Frontal cortex (tissue), 4 donors: ENCODE data around the gene CALML5. TPM values are rescaled to one million over a fixed set of nuclear protein-coding genes. Genes with fewer than 3 reads are reported as not detected.

Experiments used
- DNase-seq, 2 donors: peaks; one replicate each; pipeline ENCODE4 v3.0.0; 2012; ENCODE audit warnings: low spot score in 2 of 2
- FAIRE-seq: peaks from 2 replicates; lab custom pipeline; 2012; peaks lifted over from hg19 to GRCh38; lab: Jason Lieb, UNC
- total RNA-seq: library from RNA; depleted of rRNA; stranded (reverse); fragments of >200 nt; gene quantifications from one replicate; pipeline ENCODE4 v1.2.3, GENCODE V29; 2014
- donor health status: control.
- donor health status: control.
- donor health status: control.

The CALML5 gene, protein sequence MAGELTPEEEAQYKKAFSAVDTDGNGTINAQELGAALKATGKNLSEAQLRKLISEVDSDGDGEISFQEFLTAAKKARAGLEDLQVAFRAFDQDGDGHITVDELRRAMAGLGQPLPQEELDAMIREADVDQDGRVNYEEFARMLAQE
- not detected for total RNA-seq

DNA sequence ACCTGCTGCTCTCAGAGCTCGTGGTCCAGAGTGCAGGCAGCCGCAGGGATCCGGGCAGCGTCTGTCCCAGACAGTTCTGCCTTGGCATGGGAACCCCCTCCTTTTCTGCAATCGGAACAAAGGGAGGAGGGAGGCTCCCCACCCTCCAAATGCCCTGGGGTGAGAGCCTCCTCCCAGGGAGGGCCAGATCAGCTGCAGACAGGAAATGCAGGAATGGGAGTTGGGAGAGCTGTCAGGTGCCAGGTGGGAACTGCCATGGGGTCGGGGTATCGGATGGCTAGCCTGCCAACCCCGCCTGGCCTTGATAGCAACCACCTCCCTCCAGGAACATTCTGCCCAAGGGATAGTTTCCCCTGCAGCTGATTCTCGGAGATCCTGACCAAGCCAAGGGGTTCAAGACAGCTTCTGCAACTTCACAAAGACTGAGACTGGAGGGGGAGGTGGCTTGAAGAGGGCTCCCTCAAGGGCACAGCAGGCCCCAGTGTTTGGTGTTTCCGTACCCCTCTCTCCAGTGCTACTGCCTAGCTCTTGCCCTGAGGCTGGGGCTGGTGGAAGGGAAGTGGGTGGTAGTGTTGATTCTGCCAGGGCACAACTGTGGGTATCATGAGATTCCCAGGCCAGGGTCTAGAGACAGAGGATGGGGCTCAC lies at the start of gene CALML5:
CALML5 (minus strand) TSS at position 78 of the 648 bp plus-strand sequence. CDS start 132 bp downstream, outside the sequence.
- no peak for DNase-seq
- no peak for FAIRE-seq

DNA sequence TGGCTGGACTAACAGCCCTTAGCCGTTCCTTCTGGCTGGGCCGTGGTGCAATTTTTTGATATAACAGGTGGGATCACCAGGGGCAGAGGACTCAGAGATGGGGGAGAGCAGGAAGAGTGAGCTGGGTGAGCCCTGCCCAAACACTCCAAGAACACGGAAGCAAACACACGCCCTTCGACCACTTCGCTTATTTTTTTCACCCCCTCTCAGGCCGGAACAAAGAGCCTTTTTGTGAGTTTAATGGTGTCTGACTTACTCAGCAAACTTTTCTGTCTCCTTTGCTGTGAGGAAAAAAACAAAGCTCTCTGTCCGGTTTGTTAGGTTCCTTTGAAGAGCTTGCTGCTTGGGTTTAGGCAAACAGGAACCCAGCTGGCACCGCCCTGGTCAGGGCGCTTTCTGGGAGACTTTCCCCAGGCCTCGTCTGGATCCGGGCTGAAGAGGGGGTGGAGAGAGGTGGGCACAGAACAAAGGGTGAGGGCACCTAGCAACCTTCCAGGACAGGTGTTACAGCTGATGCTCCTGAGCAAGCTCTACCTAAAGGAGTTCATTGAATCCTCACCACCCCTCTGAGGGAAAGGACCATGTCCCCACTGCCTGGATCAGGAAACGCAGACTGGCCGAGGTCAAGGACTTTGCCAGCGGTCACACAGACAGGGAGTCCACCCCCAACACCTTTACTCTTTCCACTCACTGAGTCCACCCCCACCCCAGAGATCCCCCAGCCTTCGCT lies 48.7 kb upstream of the CALML5 start:
- FAIRE-seq (no peak), DNase-seq (no peak)

DNA sequence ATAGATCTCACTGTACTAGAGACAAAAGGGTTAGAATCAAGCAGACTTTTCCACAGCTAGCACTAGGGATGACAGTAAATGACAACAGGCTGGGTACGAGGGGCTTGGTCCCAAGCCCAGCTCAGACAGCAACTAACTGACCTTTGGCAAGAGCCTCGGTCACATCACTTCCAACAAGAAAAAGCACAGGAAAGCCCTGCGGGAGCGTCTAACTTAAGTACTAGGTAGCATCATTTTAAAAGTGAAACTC lies 48.2 kb upstream of the CALML5 start:
- no peak for DNase-seq
- no peak for FAIRE-seq

DNA sequence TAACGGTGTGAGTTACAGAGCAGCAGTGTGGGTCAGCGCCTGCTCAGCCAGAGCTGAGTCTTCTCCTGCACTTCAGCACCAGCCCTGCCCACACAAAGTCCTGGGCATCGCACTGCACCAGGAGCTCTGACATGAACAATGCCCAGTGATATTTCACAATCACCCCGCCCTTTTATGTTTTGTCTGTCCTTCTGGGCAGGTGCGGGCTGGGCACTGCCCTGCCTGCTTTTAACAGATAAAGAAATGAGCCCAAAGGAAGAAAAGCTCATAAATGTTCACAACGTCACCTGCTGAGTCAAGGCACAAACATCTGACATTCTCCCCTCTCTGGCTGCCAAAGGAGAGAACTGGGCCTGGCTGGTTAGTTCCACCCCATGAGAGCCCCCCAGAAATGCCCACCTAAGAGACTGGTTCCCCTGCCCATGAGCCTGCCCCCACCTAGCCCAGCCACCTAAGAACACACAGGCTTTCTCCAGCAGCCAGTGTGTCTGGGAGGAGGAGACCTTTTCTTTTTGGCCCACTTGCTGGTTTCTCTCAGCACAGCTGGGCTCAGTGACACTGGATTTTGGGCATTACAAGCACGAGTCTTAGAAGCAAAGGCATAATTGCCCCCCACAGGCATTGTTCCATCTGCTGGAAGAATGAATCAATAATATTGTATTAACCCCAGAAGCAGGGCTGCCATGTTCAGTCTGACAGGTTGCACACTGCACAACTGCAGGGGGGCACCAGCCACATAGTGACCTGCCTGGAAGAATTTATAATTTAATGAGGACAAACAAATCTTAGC lies 47.7 kb upstream of the CALML5 start:
- DNase-seq (no peak), FAIRE-seq (no peak)

DNA sequence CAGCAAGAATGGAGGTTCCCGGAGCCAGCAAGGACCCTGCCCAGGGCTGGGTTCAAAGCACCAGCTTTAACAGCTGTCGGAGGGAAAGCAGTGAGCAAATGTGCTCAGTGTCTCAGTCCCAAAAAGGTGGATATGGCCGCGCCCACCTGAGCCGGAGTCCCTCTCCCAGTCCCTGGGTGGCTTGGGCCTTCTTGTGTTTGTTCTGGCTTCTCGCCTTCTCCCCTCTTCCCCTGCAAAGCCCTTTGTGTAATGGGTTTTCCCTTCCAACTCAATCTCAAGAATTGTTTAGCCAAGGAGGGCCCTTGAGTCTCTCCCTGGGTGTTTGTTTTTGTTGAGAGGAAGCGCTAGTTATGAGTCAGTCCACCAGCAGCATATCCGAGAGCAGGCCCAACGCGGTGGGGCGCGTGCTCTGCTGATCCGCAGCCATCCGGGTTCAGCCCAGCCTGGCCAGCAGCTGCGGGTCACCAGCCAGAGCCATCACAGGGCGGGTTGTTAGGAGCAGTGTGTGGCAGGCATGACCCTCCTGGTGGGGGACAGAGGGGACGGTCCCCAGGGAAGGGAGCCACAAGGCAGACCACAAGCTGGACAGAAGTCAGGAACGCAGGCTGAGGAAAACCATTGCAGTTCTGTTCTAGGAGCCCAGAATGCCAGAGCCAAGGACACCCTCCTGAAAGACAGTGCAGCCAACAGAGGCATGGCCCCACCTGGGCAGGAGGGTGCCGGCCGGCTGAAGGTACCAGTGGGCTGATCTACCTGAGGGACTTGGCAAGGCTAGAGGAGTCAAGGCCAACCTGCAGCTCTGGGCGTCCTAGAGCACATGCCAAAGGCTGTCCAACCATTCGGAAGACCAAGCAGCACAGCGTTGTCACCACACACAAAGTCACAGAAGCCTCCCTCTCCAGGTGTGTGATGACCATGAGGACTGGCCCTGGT lies 46.7 kb upstream of the CALML5 start:
- DNase-seq = no peak
- FAIRE-seq = no peak

DNA sequence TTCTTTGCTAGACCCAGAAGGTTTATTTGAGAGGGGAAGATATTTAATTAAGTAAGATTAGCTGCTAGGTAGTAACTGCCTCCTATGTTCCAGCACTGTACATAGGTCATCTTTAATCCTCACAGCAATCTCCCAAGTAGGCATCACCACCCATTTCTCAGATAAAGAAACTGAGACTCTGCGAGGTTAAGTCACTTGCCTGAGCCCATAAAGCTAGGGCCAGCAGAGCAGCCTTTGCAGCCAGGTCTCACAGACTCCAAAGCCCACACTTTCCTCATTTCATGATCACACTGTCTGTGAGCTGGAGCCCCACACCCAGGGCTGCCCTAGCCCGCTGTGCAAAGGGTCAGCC lies 46.0 kb upstream of the CALML5 start:
- no peak for DNase-seq
- no peak for FAIRE-seq

DNA sequence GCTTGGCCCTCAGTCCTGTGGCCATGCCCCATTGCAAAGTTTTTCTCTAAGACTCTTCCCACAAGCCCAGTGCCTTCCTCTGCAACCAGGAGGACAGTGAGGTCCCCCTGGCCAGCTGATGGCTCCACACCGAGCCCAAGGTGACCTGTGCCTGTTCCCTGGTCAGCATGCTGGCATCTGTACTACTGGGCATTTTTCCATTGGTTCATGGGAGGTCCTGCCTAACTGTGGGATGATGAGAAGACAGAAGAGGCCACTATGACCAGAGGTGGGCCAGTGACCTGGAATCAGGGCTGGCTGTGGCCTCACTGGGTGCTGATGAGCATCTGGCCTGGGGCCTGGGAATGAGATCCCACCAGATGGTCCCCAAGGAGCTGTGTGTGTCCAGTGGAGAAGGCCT lies 45.6 kb upstream of the CALML5 start:
- no peak for FAIRE-seq
- no peak for DNase-seq

DNA sequence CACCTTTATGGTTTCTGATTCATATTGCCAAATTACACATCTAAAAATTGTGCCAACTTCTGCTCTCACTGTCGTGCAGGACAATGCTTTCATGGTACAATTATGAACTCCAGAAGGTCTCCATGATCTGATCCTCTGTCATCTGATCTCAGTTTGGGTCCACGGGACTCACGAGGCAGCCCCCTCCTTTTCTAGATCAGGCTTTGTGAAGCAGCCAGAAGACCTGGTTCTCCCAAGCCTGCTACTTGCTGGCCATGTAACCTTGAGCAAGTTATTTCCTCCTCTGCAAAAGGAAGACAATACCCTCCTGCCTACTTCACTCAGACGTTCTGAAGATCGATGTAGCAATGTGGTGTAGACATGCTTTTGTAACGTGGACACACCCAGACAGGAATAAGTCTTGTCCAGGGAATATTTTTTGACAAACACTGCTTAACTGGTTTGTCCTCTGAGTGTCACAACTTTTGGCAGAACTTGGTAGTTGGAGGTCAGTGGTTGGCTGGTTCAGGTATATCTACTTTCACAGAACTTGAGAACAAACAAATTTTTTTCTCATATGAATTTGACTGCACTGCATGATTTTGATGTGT lies 44.9 kb upstream of the CALML5 start:
- FAIRE-seq = no peak
- DNase-seq = no peak

DNA sequence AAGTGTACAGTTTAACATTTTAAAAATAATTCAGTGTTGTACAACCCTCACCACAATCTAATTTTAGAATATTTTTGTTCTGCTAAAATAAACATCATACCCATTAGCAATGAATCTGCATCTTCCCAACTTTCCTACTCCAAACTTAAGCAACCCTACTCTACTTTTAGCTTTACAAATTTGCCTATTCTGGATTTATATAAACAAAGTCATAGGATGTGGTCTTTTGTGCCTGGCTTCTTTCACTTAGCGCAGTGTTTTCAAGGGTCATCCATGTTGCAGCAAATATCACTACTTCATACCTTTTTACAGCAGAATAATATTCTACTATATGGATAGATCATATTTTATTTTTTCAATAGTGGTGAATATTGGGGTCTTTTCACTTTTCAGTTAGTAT lies 44.3 kb upstream of the CALML5 start:
- no peak for FAIRE-seq
- no peak for DNase-seq

DNA sequence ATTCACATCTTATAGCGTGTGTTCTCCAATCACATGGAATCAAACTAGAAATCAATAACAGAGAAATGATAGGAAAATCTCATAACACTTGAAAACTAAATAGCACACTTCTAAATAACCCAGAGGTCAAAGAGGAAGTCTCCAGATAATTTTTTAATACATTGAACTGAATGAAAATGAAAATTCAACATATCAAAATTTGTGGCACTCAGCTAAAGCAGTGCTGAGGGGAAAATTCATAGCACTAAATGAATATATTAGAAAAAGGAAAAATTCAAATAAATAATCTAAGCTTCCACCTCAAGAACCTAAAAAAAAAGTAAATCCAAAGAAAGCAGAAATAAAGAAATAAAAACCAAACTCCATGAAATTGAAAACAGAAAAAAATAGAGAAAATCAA lies 42.7 kb upstream of the CALML5 start:
- FAIRE-seq = peak; percentile 54

DNA sequence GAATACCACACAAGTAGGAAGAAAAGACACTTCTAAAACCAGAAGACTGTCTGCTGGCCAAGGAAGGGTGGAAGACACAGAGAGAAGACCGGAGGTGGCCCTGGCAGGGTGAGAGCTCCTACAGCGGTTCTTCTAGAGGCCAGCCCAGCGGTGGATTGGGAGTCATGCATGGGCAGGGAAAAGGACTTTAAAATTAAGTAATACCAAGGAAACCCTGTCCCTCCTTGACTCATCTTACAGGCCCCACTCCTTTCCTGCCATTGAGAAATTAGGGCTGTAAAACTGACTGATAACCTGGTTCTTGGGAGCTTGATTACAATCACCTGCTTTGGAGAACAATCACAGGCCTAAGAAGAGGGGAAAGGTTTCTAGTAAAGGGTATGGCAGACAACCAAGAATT lies 41.5 kb upstream of the CALML5 start:
- DNase-seq (no peak), FAIRE-seq (no peak)

More for the DNA sequence above, 42.7 kb upstream of the CALML5 start:
- DNase-seq = no peak

DNA sequence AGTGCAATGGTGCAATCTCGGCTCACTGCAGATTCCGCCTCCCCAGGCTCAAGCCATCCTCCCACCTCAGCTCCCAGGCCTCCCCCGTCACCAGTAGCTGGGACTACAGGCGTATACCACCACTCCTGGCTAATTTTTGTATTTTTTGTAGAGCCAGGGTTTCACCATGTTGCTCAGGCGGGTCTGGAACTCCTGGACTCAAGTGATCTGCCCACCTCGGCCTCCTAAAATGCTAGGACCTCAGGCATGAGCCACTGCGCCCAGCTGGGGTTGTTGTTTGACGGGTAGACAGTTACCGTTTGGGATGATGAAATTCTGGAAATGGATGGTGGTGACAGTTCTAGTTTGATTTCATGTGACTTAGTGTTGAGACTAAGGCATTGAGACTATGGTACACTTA lies 40.7 kb upstream of the CALML5 start:
- FAIRE-seq (no peak), DNase-seq (no peak)

DNA sequence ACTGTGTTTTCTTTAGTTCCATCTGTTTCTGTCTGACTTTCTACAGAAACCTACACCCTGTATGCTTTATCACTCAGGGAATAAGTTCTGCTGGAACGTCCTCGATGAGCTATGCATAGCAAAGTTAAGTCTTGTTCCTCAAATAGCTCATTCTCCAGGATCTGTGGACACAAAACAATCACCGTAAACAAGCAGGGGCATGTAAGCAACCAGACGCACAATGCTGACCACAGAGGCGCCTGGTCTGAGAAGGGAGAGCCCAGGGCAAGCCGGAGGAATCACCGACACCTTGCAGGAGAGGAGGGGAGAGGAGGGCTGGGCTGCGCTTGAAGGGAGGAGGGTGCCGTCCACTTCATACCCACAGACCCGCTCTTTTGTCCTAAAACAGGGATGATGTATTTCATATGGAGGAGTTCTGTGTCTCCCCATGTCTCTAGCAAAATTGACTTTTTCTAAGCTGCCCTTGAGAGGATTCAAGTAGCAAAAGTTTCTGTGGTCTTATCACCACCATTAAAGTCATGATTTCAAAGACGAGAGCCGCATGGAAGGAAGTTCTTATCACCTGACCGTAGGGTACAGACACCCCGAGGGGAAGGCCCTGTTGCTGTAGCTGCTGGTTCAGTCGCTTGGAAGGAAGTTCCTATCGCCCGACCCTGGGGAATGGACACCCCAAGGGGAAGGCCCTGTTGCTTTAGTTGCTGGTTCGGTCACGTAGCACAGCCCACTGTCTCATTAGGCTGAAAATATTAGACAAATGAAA lies 39.7 kb upstream of the CALML5 start:
- FAIRE-seq = no peak
- no peak for DNase-seq

DNA sequence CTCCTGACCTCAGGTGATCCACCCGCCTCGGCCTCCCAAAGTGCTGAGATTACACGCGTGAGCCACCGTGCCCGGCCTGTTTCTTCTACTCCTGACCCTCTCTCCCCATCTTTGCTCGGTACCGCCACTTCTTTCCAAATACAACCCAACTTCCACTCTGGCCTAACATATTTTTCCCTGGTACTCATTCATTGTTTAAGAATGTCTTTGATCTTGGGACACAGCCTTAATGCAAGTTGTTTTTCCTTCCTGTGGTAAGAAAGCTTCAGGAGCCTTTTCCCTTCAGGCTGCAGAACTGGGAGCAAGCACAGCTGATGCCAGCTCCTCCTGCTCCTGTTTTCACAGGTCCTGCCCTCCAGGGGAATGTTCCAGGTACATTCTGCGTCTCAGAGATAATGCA lies 39.1 kb upstream of the CALML5 start:
- DNase-seq = no peak
- no peak for FAIRE-seq

DNA sequence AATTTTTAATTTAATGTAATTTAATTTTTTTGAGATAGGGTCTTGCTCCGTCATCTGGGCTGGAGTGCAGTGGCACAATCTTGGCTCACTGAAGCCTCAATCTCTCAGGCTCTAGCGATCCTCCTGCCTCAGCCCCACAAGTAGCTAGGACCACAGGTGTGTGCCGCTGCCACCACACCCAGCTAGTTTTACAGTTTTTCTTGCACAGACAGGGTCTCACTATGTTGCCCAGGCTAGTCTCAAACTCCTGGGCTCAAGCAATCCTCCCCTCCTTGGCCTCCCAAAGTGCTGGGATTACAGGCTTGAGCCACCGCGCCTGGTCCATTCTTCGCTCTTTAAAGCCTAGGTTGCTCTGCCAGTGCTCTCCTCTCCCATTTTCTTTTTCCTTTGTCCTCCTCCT lies 38.3 kb upstream of the CALML5 start:
- no peak for DNase-seq
- FAIRE-seq = no peak

DNA sequence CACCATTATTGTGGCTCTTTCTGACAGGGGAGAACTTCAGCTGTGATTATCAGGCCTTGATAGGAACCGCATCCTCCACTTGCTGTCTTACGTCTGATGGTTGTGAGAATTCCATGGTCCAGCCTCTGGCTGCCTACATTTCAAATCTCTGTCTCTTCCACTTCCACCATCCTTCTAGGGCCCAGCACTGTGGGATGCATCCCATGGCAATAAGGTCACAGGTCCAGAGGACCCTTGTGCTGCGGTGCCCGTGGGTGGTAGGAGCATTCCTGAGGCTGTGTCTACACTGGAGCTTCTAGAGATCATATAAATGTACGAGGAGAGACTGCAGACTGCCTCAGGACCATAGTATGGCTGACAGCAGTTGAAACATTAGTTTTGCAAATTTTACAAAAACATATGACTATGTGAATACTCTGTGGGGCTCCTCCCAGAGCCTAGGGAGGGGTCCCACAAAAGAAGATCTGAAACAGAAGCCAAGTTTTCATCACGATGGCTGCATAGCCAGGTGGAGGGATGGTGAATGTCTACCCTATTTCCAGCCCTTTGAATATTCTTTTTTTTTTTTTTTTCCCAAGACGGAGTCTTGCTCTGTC lies 37.2 kb upstream of the CALML5 start:
- DNase-seq (no peak), FAIRE-seq (no peak)

DNA sequence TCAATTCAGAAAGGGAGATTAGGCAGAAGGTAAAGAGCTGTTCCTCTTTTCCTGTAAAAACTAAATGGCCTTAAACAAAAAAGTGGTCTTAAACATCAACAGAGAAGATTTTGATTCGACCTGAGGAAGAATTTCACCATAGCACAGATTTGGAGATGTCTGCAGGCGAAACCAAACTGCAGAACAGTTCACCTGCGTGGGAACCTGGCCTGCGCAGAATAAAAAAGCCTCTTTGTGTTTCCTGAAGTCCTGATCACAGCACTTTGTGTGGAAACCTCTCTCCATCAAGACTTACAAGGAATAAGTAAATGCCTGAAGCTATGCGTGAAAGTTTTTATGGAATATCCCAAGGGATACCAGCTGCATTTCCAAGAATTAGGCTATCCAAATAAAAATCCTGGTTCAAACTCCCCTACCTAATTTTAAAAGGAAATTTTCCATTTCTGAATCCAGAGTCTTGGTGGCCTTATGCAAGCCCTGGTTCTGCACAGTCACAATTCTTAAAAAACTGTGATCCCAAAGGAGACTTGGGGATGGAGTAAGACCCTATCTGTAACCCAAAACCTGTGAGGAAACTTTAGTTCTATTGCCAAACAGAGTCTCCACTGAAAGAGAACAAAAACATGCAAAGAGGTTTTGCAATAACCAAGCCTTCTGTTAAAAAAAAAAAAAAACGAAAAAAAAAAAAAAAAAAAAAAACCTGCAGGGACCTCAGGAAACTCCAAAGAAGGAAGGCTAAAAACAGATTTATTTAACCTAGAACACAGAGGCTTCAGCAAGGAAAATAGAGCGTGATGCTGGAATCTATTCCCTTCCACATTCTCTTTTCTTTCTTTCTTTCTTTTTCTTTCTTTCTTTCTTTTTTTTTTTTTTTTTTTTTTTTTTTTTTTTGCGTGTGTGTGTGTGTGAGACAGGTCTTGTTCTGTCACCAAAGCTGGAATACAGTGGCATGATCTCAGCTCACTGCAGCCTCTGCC lies 35.8 kb upstream of the CALML5 start:
- no peak for FAIRE-seq
- DNase-seq = no peak
